ENCODE data around the gene FBN1. TPM values are rescaled to one million over a fixed set of nuclear protein-coding genes. Genes with fewer than 3 reads are reported as not detected.

Gene FBN1
- total RNA-seq, 1 experiment from 2014 or later: 6.7 TPM

GRCh38 chr15:48361685-48362084, 283.8 kb downstream of the FBN1 start:
- DNase-seq: no peak
- H3K9me3 ChIP-seq (ENCODE audit: low read length): no peaks in the 10 kb centered on the region
- no peaks in the 10 kb centered on the region for H3F3A ChIP-seq (ENCODE audit: low read length, unreplicated experiment)
- H3K4me1 ChIP-seq (ENCODE audit: insufficient read depth, low read length): peaks cover 13% of the 10 kb centered on the region
- no peaks in the 10 kb centered on the region for H3K79me2 ChIP-seq (ENCODE audit: low read length)
- no TSS peak for BruUV-seq (replicated peaks)
- H3K36me3 ChIP-seq (ENCODE audit: low read depth, low read length): no peaks in the 10 kb centered on the region
- intact Hi-C loops (cut with micrococcal nuclease): no loop called here
- no peaks in the 10 kb centered on the region for H3K27me3 ChIP-seq (ENCODE audit: low read length)
- no peak overlapping the region for H2AFZ ChIP-seq (ENCODE audit: low read length)
- no peak overlapping the region for H3K4me3 ChIP-seq (ENCODE audit: low read length)
- CTCF ChIA-PET: no interaction called here
- POLR2A ChIA-PET (ENCODE audit: unreplicated experiment): no interaction called here
- ATAC-seq: no peak
- H3K4me2 ChIP-seq (ENCODE audit: low read length): no peak overlapping the region
- no peaks in the 10 kb centered on the region for H4K20me1 ChIP-seq (ENCODE audit: low read length)
- H3K9me2 ChIP-seq (replicated peaks; ENCODE audit: low read length): no peaks in the 10 kb centered on the region
- no peak for TF ChIP-seq EZH2phosphoT487 (IDR thresholded peaks at IDR 0.05; ENCODE audit: borderline replicate concordance, low read length)
- no peak for TF ChIP-seq EZH2 (IDR thresholded peaks at IDR 0.05; ENCODE audit: low read length, unreplicated experiment)
- no peak for TF ChIP-seq CTCF (conservative IDR thresholded peaks at IDR 0.05; ENCODE audit: low read depth, low read length)
- H3K9ac ChIP-seq (ENCODE audit: low read length): no peak overlapping the region
- 0 out of 2 replicates have a peak overlapping the region, but pooled peaks have one; percentile 28 for H3K27ac ChIP-seq (ENCODE audit: low read length)

- Histone ChIP-seq H3K9ac (ENCODE audit: low read length) (no peak overlapping the region), H3K4me1 (ENCODE audit: insufficient read depth, low read length) (peaks cover 13% of the 10 kb centered on the region), H3K27me3 (ENCODE audit: low read length) (no peaks in the 10 kb centered on the region), H3F3A (ENCODE audit: low read length, unreplicated experiment) (no peaks in the 10 kb centered on the region), H3K4me2 (ENCODE audit: low read length) (no peak overlapping the region), H2AFZ (ENCODE audit: low read length) (no peak overlapping the region), H3K36me3 (ENCODE audit: low read depth, low read length) (no peaks in the 10 kb centered on the region), H3K9me3 (ENCODE audit: low read length) (no peaks in the 10 kb centered on the region), H3K9me2 (replicated peaks; ENCODE audit: low read length) (no peaks in the 10 kb centered on the region), H3K4me3 (ENCODE audit: low read length) (no peak overlapping the region), H3K79me2 (ENCODE audit: low read length) (no peaks in the 10 kb centered on the region), H4K20me1 (ENCODE audit: low read length) (no peaks in the 10 kb centered on the region), H3K27ac (ENCODE audit: low read length) (peak overlapping the region; percentile 2; the same call in 1 of the 2 replicates)
- POLR2A ChIA-PET (ENCODE audit: unreplicated experiment): no interaction called here
- DNase-seq: peak; percentile 33
- CTCF ChIA-PET: no interaction called here
- no peak; the same call in 1 of the 2 replicates for ATAC-seq
- no peak for TF ChIP-seq EZH2 (IDR thresholded peaks at IDR 0.05; ENCODE audit: low read length, unreplicated experiment)
- no peak for TF ChIP-seq EZH2phosphoT487 (IDR thresholded peaks at IDR 0.05; ENCODE audit: borderline replicate concordance, low read length)
- TF ChIP-seq CTCF (conservative IDR thresholded peaks at IDR 0.05; ENCODE audit: low read depth, low read length): no peak
- BruUV-seq (replicated peaks): no TSS peak
- intact Hi-C loops (cut with micrococcal nuclease): no loop called here
Measured at GRCh38 chr15:48360841-48361240, 284.7 kb downstream of the FBN1 start.

Other genes starting within 250 kb of the FBN1 start
- 7.5 and 8.2 TPM in 2 replicates for gene CEP152, start 165.4 kb upstream of the FBN1 start, total RNA-seq (2014; rRNA removed)
- 98.7 and 115 TPM in 2 replicates for gene EID1, start 232.4 kb upstream of the FBN1 start, total RNA-seq (2014; rRNA removed)